ENCODE data around the gene CLIC4.

The CLIC4 gene

GRCh38 chr1:24724345-24725208 is 20.7 kb upstream of the CLIC4 start:
- no peak overlapping the region for H3K27ac ChIP-seq (ENCODE audit: low read length)
- no peak overlapping the region for H3K4me3 ChIP-seq (ENCODE audit: low read depth in 1 of 2, low read length in 2 of 2)
- no peak overlapping the region for H2AFZ ChIP-seq (ENCODE audit: low read depth, low read length)

GRCh38 chr1:24725209-24725651 is 20.0 kb upstream of the CLIC4 start:
- Histone ChIP-seq H2AFZ (ENCODE audit: low read depth, low read length) (no peak overlapping the region), H3K27me3 (ENCODE audit: insufficient read depth, low read length, poor library complexity) (no peaks in the 10 kb centered on the region), H3K4me2 (ENCODE audit: insufficient read depth, low read length) (no peak overlapping the region), H3K4me1 (ENCODE audit: insufficient read depth, low read length) (peaks cover 22% of the 10 kb centered on the region), H4K20me1 (ENCODE audit: insufficient read depth, low read length) (no peaks in the 10 kb centered on the region), H3K36me3 (ENCODE audit: insufficient read depth, low read length) (no peaks in the 10 kb centered on the region), H3K9me3 (ENCODE audit: insufficient read depth, low read length, severe bottlenecking) (no peaks in the 10 kb centered on the region), H3K4me3 (ENCODE audit: low read depth in 1 of 2, low read length in 2 of 2) (no peak overlapping the region), H3K27ac (ENCODE audit: low read length) (no peak overlapping the region), H3K9ac (ENCODE audit: low read depth, low read length) (no peak overlapping the region), H3K79me2 (ENCODE audit: insufficient read depth, low read length) (no peaks in the 10 kb centered on the region)
- no peak for ATAC-seq (ENCODE audit: insufficient read depth, low read depth)
- no peak for DNase-seq
- TF ChIP-seq, protein P1, sequence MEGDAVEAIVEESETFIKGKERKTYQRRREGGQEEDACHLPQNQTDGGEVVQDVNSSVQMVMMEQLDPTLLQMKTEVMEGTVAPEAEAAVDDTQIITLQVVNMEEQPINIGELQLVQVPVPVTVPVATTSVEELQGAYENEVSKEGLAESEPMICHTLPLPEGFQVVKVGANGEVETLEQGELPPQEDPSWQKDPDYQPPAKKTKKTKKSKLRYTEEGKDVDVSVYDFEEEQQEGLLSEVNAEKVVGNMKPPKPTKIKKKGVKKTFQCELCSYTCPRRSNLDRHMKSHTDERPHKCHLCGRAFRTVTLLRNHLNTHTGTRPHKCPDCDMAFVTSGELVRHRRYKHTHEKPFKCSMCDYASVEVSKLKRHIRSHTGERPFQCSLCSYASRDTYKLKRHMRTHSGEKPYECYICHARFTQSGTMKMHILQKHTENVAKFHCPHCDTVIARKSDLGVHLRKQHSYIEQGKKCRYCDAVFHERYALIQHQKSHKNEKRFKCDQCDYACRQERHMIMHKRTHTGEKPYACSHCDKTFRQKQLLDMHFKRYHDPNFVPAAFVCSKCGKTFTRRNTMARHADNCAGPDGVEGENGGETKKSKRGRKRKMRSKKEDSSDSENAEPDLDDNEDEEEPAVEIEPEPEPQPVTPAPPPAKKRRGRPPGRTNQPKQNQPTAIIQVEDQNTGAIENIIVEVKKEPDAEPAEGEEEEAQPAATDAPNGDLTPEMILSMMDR (IDR thresholded peaks at IDR 0.05; ENCODE audit: borderline replicate concordance, extremely low read depth, low read length, poor library complexity, severe bottlenecking), result no peak
- no peak for TF ChIP-seq EZH2 (IDR thresholded peaks at IDR 0.05; ENCODE audit: borderline replicate concordance, low read depth, low read length, severe bottlenecking)

More at GRCh38 chr1:24724345-24725208, 20.7 kb upstream of the CLIC4 start:
- H4K20me1 ChIP-seq (ENCODE audit: insufficient read depth, low read length), result no peaks in the 10 kb centered on the region
- DNase-seq (no peak), ATAC-seq (ENCODE audit: insufficient read depth, low read depth) (no peak)
- H3K36me3 ChIP-seq (ENCODE audit: insufficient read depth, low read length), result no peaks in the 10 kb centered on the region
- peaks cover 22% of the 10 kb centered on the region for H3K4me1 ChIP-seq (ENCODE audit: insufficient read depth, low read length)
- no peak overlapping the region for H3K9ac ChIP-seq (ENCODE audit: low read depth, low read length)
- TF ChIP-seq, protein P1 (IDR thresholded peaks at IDR 0.05; ENCODE audit: borderline replicate concordance, extremely low read depth, low read length, poor library complexity, severe bottlenecking), result no peak
- H3K4me2 ChIP-seq (ENCODE audit: insufficient read depth, low read length), result no peak overlapping the region
- H3K79me2 ChIP-seq (ENCODE audit: insufficient read depth, low read length), result no peaks in the 10 kb centered on the region
- no peaks in the 10 kb centered on the region for H3K9me3 ChIP-seq (ENCODE audit: insufficient read depth, low read length, severe bottlenecking)
- H3K27me3 ChIP-seq (ENCODE audit: insufficient read depth, low read length, poor library complexity), result no peaks in the 10 kb centered on the region

- Histone ChIP-seq H3K27me3 (ENCODE audit: insufficient read depth, low read length, poor library complexity) (no peaks in the 10 kb centered on the region), H3K27ac (ENCODE audit: low read length) (no peak overlapping the region), H3K4me2 (ENCODE audit: insufficient read depth, low read length) (no peak overlapping the region), H2AFZ (ENCODE audit: low read depth, low read length) (no peak overlapping the region), H3K9me3 (ENCODE audit: insufficient read depth, low read length, severe bottlenecking) (no peaks in the 10 kb centered on the region), H3K36me3 (ENCODE audit: insufficient read depth, low read length) (no peaks in the 10 kb centered on the region), H4K20me1 (ENCODE audit: insufficient read depth, low read length) (no peaks in the 10 kb centered on the region), H3K9ac (ENCODE audit: low read depth, low read length) (no peak overlapping the region), H3K79me2 (ENCODE audit: insufficient read depth, low read length) (no peaks in the 10 kb centered on the region), H3K4me3 (ENCODE audit: low read depth in 1 of 2, low read length in 2 of 2) (no peak overlapping the region), H3K4me1 (ENCODE audit: insufficient read depth, low read length) (peaks cover 22% of the 10 kb centered on the region)
- no peak for ATAC-seq (ENCODE audit: insufficient read depth, low read depth)
- TF ChIP-seq EZH2 (IDR thresholded peaks at IDR 0.05; ENCODE audit: borderline replicate concordance, low read depth, low read length, severe bottlenecking), result no peak
- TF ChIP-seq, protein P1 (IDR thresholded peaks at IDR 0.05; ENCODE audit: borderline replicate concordance, extremely low read depth, low read length, poor library complexity, severe bottlenecking), result no peak
- DNase-seq, result no peak
Observed at GRCh38 chr1:24726741-24727140, 18.5 kb upstream of the CLIC4 start.
